ENCODE data around the gene NCOA1. TPM values are rescaled to one million over a fixed set of nuclear protein-coding genes. Genes with fewer than 3 reads are reported as not detected.

The NCOA1 gene
- total and polyA plus RNA-seq, 10 of the 15 experiments (the other 5 are each of a cell fraction or from before 2014, with no cell fraction given): 1.8 to 35.6 (median 6.1) TPM

DNA sequence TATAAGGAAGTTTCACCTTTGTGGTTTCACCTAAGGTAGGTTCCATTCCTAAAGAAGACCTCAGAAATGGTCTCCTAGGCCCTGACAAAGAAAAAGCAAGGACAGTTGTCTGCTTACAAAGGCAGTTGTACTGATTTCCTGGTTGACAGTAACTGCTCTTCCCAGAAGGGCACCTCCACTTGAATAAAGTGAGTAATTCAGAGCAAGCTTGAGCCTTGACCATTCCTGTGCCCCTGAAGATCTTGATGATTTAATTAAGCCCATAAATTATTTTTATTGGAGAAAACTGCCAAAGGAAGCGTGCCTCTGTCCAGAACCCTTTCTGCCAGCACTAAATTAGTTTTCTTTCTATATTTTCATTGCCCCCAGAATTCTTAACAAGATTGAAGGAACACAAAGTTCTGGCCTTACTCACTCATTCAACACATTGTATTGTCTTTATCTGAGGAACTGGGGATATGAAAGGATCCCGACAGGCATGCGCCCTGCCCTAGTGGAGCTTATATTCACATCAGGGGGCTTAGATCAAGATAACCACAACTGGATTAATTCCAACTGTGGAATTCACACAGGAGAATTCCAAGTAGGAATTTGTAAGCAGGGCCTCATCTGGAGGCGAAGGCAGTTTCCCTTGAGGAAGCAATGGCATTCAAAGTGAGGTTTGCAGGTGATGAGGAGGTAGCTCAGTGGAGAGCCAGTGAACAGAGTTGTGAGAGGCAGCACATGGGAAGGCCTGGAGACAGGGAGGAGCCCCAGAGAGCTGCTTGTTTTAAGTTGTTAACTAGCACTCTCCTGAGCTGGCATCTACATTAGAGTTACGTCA is 280.9 kb downstream of the NCOA1 start:
- in situ Hi-C loops (cut with MboI): no loop called here
- Histone ChIP-seq H2AFZ (ENCODE audit: control insufficient read depth, low read depth, low read length) (no peak overlapping the region), H3K27ac (ENCODE audit: control insufficient read depth, insufficient read depth) (no peak overlapping the region), H3K9me3 (replicated peaks; ENCODE audit: control insufficient read depth, insufficient read depth, low read length) (no peaks in the 10 kb centered on the region), H4K20me1 (ENCODE audit: control insufficient read depth, insufficient read depth) (no peaks in the 10 kb centered on the region), H3K79me2 (ENCODE audit: control insufficient read depth, insufficient read depth, low read length) (no peaks in the 10 kb centered on the region), H3K9ac (ENCODE audit: control insufficient read depth, insufficient read depth, low read length) (no peak overlapping the region), H3K27me3 (replicated peaks in 1 of 2; ENCODE audit: control insufficient read depth in 2 of 2, insufficient read depth in 2 of 2, low read length in 1 of 2) (no peaks in the 10 kb centered on the region), H3K4me2 (ENCODE audit: control insufficient read depth, insufficient read depth) (no peak overlapping the region), H3K4me3 (no peak overlapping the region), H3K4me1 (ENCODE audit: control insufficient read depth, insufficient read depth, low read length) (no peaks in the 10 kb centered on the region), H3K36me3 (ENCODE audit: control insufficient read depth in 2 of 2, insufficient read depth in 2 of 2, low read length in 1 of 2) (peaks cover 2 to 4% of the 10 kb centered on the region in 2 experiments; a peak in 2 of 4 replicates)
- CTCF ChIA-PET: no interaction called here
- SMC1A ChIA-PET (ENCODE audit: uncharacterized antibody, unreplicated experiment): interaction anchor here (0.7 to 1.0 kb wide), 2 partner anchors 21 to 101 kb away, joined by 3 read pairs; partner anchors contain the start of genes CENPO and PTRHD1
- intact Hi-C loops (cut with micrococcal nuclease; ENCODE audit: unreplicated experiment): no loop called here
- DNase-seq (ENCODE audit: low read depth, low spot score) (no peak), ATAC-seq (no peak), FAIRE-seq (no peak)
- TF ChIP-seq, protein P1, sequence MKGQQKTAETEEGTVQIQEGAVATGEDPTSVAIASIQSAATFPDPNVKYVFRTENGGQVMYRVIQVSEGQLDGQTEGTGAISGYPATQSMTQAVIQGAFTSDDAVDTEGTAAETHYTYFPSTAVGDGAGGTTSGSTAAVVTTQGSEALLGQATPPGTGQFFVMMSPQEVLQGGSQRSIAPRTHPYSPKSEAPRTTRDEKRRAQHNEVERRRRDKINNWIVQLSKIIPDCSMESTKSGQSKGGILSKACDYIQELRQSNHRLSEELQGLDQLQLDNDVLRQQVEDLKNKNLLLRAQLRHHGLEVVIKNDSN (IDR thresholded peaks at IDR 0.05; ENCODE audit: borderline replicate concordance, extremely low read length, insufficient read depth, low read depth, low read length): no peak
- no peak for TF ChIP-seq RCOR1 (conservative IDR thresholded peaks at IDR 0.05; ENCODE audit: low read depth, low read length)
- TF ChIP-seq CREM (IDR thresholded peaks at IDR 0.05; ENCODE audit: low read depth): no peak
- POLR2A ChIA-PET: no interaction called here
- no TSS peak for BruUV-seq (replicated peaks)
- RAD21 ChIA-PET (ENCODE audit: unreplicated experiment): no interaction called here
- WGBS (ENCODE audit: insufficient coverage, insufficient replicate concordance, low lambda C conversion rate, missing lambda C conversion rate): 86% methylated on average over 5 of the region's 5 CpGs

- ChIA-PET SMC1A (ENCODE audit: uncharacterized antibody, unreplicated experiment) (no interaction called here), RAD21 (ENCODE audit: unreplicated experiment) (no interaction called here), POLR2A (interaction anchor here (1.0 kb wide), 1 partner anchor 11 kb away, joined by 4 read pairs; no protein-coding TSS in a partner anchor), CTCF (no interaction called here)
- intact Hi-C loops (cut with micrococcal nuclease; ENCODE audit: unreplicated experiment) (no loop called here), in situ Hi-C loops (cut with MboI) (no loop called here)
- Histone ChIP-seq H3K36me3 (ENCODE audit: control insufficient read depth in 2 of 2, insufficient read depth in 2 of 2, low read length in 1 of 2) (peaks cover 0 to 4% of the 10 kb centered on the region in 2 experiments; a peak in 1 of 4 replicates), H3K4me1 (ENCODE audit: control insufficient read depth, insufficient read depth, low read length) (no peaks in the 10 kb centered on the region), H3K79me2 (ENCODE audit: control insufficient read depth, insufficient read depth, low read length) (no peaks in the 10 kb centered on the region), H3K27ac (ENCODE audit: control insufficient read depth, insufficient read depth) (no peak overlapping the region), H2AFZ (ENCODE audit: control insufficient read depth, low read depth, low read length) (no peak overlapping the region), H4K20me1 (ENCODE audit: control insufficient read depth, insufficient read depth) (no peaks in the 10 kb centered on the region), H3K4me2 (ENCODE audit: control insufficient read depth, insufficient read depth) (no peak overlapping the region), H3K9ac (ENCODE audit: control insufficient read depth, insufficient read depth, low read length) (no peak overlapping the region), H3K27me3 (replicated peaks in 1 of 2; ENCODE audit: control insufficient read depth in 2 of 2, insufficient read depth in 2 of 2, low read length in 1 of 2) (no peaks in the 10 kb centered on the region), H3K9me3 (replicated peaks; ENCODE audit: control insufficient read depth, insufficient read depth, low read length) (no peaks in the 10 kb centered on the region), H3K4me3 (no peak overlapping the region)
- 56% methylated on average over 3 of the region's 3 CpGs for WGBS (ENCODE audit: insufficient coverage, insufficient replicate concordance, low lambda C conversion rate, missing lambda C conversion rate)
- no TSS peak for BruUV-seq (replicated peaks)
- DNase-seq (ENCODE audit: low read depth, low spot score) (no peak), ATAC-seq (no peak), FAIRE-seq (no peak)
- TF ChIP-seq CBX5 (IDR thresholded peaks at IDR 0.05; ENCODE audit: low read depth) (no peak), ASH2L (IDR thresholded peaks at IDR 0.05; ENCODE audit: borderline replicate concordance, low read depth) (no peak), ZNF207 (IDR thresholded peaks at IDR 0.05; ENCODE audit: borderline replicate concordance) (no peak), NFIC (IDR thresholded peaks at IDR 0.05; ENCODE audit: low read depth, low read length) (no peak), SMC3 (IDR thresholded peaks at IDR 0.05; ENCODE audit: borderline replicate concordance, low read length) (no peak)
- TF ChIP-seq, protein P2, sequence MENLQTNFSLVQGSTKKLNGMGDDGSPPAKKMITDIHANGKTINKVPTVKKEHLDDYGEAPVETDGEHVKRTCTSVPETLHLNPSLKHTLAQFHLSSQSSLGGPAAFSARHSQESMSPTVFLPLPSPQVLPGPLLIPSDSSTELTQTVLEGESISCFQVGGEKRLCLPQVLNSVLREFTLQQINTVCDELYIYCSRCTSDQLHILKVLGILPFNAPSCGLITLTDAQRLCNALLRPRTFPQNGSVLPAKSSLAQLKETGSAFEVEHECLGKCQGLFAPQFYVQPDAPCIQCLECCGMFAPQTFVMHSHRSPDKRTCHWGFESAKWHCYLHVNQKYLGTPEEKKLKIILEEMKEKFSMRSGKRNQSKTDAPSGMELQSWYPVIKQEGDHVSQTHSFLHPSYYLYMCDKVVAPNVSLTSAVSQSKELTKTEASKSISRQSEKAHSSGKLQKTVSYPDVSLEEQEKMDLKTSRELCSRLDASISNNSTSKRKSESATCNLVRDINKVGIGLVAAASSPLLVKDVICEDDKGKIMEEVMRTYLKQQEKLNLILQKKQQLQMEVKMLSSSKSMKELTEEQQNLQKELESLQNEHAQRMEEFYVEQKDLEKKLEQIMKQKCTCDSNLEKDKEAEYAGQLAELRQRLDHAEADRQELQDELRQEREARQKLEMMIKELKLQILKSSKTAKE (IDR thresholded peaks at IDR 0.05; ENCODE audit: low read depth, poor library complexity, severe bottlenecking): no peak
- TF ChIP-seq, protein P3, sequence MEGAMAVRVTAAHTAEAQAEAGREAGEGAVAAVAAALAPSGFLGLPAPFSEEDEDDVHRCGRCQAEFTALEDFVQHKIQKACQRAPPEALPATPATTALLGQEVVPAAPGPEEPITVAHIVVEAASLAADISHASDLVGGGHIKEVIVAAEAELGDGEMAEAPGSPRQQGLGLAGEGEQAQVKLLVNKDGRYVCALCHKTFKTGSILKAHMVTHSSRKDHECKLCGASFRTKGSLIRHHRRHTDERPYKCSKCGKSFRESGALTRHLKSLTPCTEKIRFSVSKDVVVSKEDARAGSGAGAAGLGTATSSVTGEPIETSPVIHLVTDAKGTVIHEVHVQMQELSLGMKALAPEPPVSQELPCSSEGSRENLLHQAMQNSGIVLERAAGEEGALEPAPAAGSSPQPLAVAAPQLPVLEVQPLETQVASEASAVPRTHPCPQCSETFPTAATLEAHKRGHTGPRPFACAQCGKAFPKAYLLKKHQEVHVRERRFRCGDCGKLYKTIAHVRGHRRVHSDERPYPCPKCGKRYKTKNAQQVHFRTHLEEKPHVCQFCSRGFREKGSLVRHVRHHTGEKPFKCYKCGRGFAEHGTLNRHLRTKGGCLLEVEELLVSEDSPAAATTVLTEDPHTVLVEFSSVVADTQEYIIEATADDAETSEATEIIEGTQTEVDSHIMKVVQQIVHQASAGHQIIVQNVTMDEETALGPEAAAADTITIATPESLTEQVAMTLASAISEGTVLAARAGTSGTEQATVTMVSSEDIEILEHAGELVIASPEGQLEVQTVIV (IDR thresholded peaks at IDR 0.05; ENCODE audit: borderline replicate concordance, partially characterized antibody): no peak
These were observed 283.3 kb downstream of the NCOA1 start for GRCh38 chr2:24774373-24774772.

Measured in GM12878 (cell line).